K562 (cell line): ENCODE data around the gene TMEM154. TPM values are rescaled to one million over a fixed set of nuclear protein-coding genes. Genes with fewer than 3 reads are reported as not detected.

Source experiments
- BHLHE40 ChIP-seq: IDR thresholded peaks from 2 replicates; pipeline ENCODE4 v1.6.1; 2011; ENCODE audit warnings: low read length, improper control_type of control experiment
- FOXJ2 ChIP-seq: fragments of 200-800 bp; sonication (Bioruptor generic); IDR thresholded peaks from 2 replicates; pipeline ENCODE4 v1.6.1; 2016; ENCODE audit warnings: missing genetic modification characterization, missing compliant biosample characterization
- HEY1 ChIP-seq: fragments of 250-450 bp; sonication (Bioruptor Pico); IDR thresholded peaks from 2 replicates; pipeline ENCODE4 v1.5.0; 2020; ENCODE audit warnings: mild to moderate bottlenecking, moderate library complexity, borderline replicate concordance
- MEF2D ChIP-seq: conservative IDR thresholded peaks from 2 replicates; pipeline ENCODE4 v1.6.1; 2016; ENCODE audit warnings: low read depth, missing genetic modification characterization, missing compliant biosample characterization
- NR2C2 ChIP-seq, 2 experiments: fragments of 200-800 bp in 1 of 2; sonication (Bioruptor generic) in 1 of 2; sonication (generic) in 1 of 2; formaldehyde crosslinking in 1 of 2; IDR thresholded peaks; 2 replicates each; pipeline versions ENCODE4 v1.6.1 to v1.8.0; 2016 to 2022; ENCODE audit warnings: mild to moderate bottlenecking in 1 of 2, missing compliant biosample characterization in 1 of 2, missing genetic modification characterization in 1 of 2, missing genetic modification reagents in 1 of 2
- SP1 ChIP-seq: sonication (generic); formaldehyde crosslinking; IDR thresholded peaks from 2 replicates; pipeline ENCODE4 v1.8.1; 2022; ENCODE audit warnings: mild to moderate bottlenecking, missing genetic modification reagents
- TAL1 ChIP-seq: fragments of 450-650 bp; IDR thresholded peaks from 2 replicates; pipeline ENCODE4 v1.6.1; 2016; ENCODE audit warnings: mild to moderate bottlenecking
- ZNF583 ChIP-seq: fragments of 250-450 bp; sonication (Bioruptor Pico); IDR thresholded peaks from 2 replicates; pipeline ENCODE4 v1.4.0; 2020
- ZNF589 ChIP-seq: fragments of 200-800 bp; sonication (Bioruptor generic); IDR thresholded peaks from 2 replicates; pipeline ENCODE4 v1.6.1; 2016; ENCODE audit warnings: low read depth, missing genetic modification characterization, missing compliant biosample characterization
- polyA plus RNA-seq, 8 experiments: library from polyadenylated mRNA; depleted of rRNA in 4 of 8; stranded (reverse) in 5 of 8; unstranded in 3 of 8; fragments of >200 nt; fragmentation: Nextera tagmentation in 2 of 8; fragmentation: Illumina TruSeq in 1 of 8; extraction: Ambion mirVana in 2 of 8; extraction: Trizol in 1 of 8; gene quantifications; 2 replicates each; pipeline versions ENCODE4 v1.2.1 to v1.2.3, GENCODE V29; 2011 to 2014; ENCODE audit warnings: inconsistent platforms in 1 of 8, missing spikeins in 1 of 8
- total RNA-seq, 7 experiments: library from RNA; depleted of rRNA in 6 of 7; stranded (reverse); fragments of >200 nt in 6 of 7; fragmentation: Illumina TruSeq in 2 of 7; extraction: Trizol in 2 of 7; gene quantifications; 2 replicates each; pipeline versions ENCODE4 v1.2.1 to v1.2.3, GENCODE V29; 2011 to 2021; ENCODE audit warnings: low replicate concordance in 1 of 7
- TF ChIP-seq, protein P1 (sequence below), 2 experiments: fragments of 200-800 bp in 1 of 2; sonication (Bioruptor generic) in 1 of 2; sonication (generic) in 1 of 2; formaldehyde crosslinking in 1 of 2; IDR thresholded peaks in 1 of 2; conservative IDR thresholded peaks in 1 of 2; 2 replicates each; pipeline versions ENCODE4 v1.5.0 to v1.6.1; 2016 to 2020; ENCODE audit warnings: missing compliant biosample characterization in 1 of 2, missing genetic modification characterization in 1 of 2, missing genetic modification reagents in 1 of 2
- TF ChIP-seq, protein P2 (sequence below): fragments of 450-650 bp; formaldehyde crosslinking; IDR thresholded peaks from 2 replicates; pipeline ENCODE4 v1.4.0; 2022; ENCODE audit warnings: missing genetic modification characterization

Gene TMEM154
- total and polyA plus RNA-seq, 9 of the 15 experiments (the other 6 are each of a cell fraction or from before 2014, with no cell fraction given): 0.13 to 1.8 (median 0.58) TPM

DNA sequence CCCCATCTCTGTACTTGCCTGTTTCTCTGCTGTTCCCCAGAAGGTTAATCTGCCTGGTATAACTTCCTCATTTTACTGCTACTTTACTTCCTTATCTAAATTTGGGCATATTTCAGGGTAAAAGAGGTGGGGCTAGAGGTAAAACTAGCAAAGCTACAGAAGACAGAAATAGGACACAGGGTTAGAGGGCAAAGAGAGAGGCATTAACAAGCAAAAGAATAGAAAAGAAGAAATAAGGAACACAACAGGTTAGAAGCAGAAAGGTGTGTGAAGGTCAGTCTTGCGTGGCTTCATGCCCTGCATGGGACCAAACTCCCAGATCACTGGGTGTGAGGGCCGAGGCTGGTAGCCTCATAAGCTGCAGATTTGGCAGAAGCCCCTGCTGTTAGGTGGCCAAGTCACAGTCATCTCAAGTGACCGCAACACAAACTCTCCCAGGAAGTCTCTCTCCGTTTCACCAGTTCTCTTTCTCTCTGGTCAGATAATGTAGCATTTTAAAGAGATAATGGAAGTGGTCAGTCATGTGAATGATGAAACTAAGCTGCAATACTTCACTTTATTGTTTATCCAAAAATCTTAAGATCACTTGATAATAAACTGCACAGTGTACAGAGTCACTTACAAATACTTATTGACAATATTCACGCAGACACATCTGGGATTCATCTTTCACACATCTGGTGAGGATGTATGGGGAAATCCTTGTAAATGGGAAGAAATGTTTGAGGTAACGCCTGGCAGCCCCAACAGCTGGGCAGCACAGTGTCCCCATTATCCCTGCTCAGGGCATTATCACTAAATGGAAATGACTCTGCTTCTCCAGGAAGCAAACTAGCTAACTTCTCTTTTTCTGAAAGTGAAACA lies 16.4 kb downstream of the TMEM154 start (continued):
- TF ChIP-seq ZNF589 (CRISPR knock-in tag) (peak; percentile 81), NR2C2 (CRISPR knock-in tag; IDR thresholded peaks at IDR 0.05) (no peak), NR2C2 (tag; IDR thresholded peaks at IDR 0.05) (peak; percentile 77), SP1 (CRISPR knock-in tag) (0 out of 2 replicates have a peak, but pooled peaks have one; percentile 17), HEY1 (CRISPR knock-in tag) (peak; percentile 74; the same call in 1 of the 2 replicates), FOXJ2 (tag) (peak; percentile 73), TAL1 (peak; percentile 14; the same call in 1 of the 2 replicates), BHLHE40 (peak; percentile 49; the same call in 1 of the 2 replicates), ZNF583 (peak; percentile 53; the same call in 1 of the 2 replicates), MEF2D (tag) (peak; percentile 23; the same call in 1 of the 2 replicates)
- TF ChIP-seq, protein P1, sequence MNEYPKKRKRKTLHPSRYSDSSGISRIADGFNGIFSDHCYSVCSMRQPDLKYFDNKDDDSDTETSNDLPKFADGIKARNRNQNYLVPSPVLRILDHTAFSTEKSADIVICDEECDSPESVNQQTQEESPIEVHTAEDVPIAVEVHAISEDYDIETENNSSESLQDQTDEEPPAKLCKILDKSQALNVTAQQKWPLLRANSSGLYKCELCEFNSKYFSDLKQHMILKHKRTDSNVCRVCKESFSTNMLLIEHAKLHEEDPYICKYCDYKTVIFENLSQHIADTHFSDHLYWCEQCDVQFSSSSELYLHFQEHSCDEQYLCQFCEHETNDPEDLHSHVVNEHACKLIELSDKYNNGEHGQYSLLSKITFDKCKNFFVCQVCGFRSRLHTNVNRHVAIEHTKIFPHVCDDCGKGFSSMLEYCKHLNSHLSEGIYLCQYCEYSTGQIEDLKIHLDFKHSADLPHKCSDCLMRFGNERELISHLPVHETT (CRISPR knock-in tag; conservative IDR thresholded peaks at IDR 0.05 in 1 of 2, IDR thresholded peaks at IDR 0.05 in 1 of 2): peak in 1 of 2 experiments; percentile 43; a peak in 1 of 4 replicates
- TF ChIP-seq, protein P2, sequence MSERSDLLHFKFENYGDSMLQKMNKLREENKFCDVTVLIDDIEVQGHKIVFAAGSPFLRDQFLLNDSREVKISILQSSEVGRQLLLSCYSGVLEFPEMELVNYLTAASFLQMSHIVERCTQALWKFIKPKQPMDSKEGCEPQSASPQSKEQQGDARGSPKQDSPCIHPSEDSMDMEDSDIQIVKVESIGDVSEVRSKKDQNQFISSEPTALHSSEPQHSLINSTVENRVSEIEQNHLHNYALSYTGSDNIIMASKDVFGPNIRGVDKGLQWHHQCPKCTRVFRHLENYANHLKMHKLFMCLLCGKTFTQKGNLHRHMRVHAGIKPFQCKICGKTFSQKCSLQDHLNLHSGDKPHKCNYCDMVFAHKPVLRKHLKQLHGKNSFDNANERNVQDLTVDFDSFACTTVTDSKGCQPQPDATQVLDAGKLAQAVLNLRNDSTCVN (CRISPR knock-in tag): peak; percentile 21; the same call in 1 of the 2 replicates
